ENCODE data around the gene TCTN2. TPM values are rescaled to one million over a fixed set of nuclear protein-coding genes. Genes with fewer than 3 reads are reported as not detected.

The TCTN2 gene
- total RNA-seq, 4 donors from 2014 or later, result 5.4 to 10.0 (median 8.0) TPM

DNA sequence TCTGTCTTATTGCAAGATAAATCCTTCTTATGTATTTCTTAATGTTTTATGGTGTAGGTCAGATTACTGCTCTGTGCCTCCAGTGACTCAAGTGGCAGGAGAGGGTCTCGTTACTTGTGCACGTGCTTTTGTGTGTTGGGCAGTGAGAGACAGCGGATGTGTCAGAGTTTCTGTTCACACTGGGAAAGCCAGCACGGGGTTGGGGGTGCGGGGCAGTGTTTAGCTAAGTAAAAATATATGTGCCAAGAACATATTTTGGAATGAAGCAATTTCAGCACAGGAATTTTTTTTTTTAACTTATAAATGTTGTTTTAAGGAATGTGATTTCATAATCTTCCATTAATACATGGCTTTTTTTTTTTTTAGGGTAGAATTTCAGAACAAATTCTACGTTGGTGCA, 86.6 kb downstream of the TCTN2 start:
- H3K27ac ChIP-seq (replicated peaks in 1 of 4), result no peak overlapping the region
- intact Hi-C loops (cut with DNase I), result no loop called here
- H3K9me3 ChIP-seq, result no peaks in the 10 kb centered on the region
- H3K36me3 ChIP-seq, result peaks cover 27 to 69% (median 49%) of the 10 kb centered on the region in 4 donors
- peaks cover 0 to 19% (median 11%) of the 10 kb centered on the region in 4 donors for H3K27me3 ChIP-seq
- H3K4me3 ChIP-seq, result no peak overlapping the region
- peaks cover 4 to 13% (median 10%) of the 10 kb centered on the region in 4 donors for H3K4me1 ChIP-seq
- WGBS, result 85% methylated on average over 6 of the region's 6 CpGs
- DNase-seq (ENCODE audit: extremely low spot score), result no peak
- TF ChIP-seq POLR2A (IDR thresholded peaks at IDR 0.05; ENCODE audit: low read depth) (no peak), POLR2AphosphoS5 (IDR thresholded peaks at IDR 0.05) (no peak), EP300 (IDR thresholded peaks at IDR 0.05) (no peak)
- TF ChIP-seq, protein P1, sequence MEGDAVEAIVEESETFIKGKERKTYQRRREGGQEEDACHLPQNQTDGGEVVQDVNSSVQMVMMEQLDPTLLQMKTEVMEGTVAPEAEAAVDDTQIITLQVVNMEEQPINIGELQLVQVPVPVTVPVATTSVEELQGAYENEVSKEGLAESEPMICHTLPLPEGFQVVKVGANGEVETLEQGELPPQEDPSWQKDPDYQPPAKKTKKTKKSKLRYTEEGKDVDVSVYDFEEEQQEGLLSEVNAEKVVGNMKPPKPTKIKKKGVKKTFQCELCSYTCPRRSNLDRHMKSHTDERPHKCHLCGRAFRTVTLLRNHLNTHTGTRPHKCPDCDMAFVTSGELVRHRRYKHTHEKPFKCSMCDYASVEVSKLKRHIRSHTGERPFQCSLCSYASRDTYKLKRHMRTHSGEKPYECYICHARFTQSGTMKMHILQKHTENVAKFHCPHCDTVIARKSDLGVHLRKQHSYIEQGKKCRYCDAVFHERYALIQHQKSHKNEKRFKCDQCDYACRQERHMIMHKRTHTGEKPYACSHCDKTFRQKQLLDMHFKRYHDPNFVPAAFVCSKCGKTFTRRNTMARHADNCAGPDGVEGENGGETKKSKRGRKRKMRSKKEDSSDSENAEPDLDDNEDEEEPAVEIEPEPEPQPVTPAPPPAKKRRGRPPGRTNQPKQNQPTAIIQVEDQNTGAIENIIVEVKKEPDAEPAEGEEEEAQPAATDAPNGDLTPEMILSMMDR (IDR thresholded peaks at IDR 0.05), result no peak

Other genes starting within 250 kb of the TCTN2 start
- 1 to 10 TPM; 5.4 to 7.6 (median 5.8) TPM for gene RILPL2, start 234.4 kb upstream of the TCTN2 start, total RNA-seq
- 10 to 100 TPM; 11.6 to 27.4 (median 17.0) TPM for gene SNRNP35, start 213.0 kb upstream of the TCTN2 start, total RNA-seq
- gene RILPL1, start 137.4 kb upstream of the TCTN2 start, total RNA-seq, result 10 to 100 TPM; 19.9 to 54.4 (median 38.4) TPM
- gene TMED2, start 86.6 kb upstream of the TCTN2 start, total RNA-seq, result 100 to 1,000 TPM in 3 of 4 donors, 10 to 100 TPM in 1; 99.5 to 140 (median 123) TPM
- 10 to 100 TPM; 12.1 to 16.1 (median 12.6) TPM for gene DDX55, start 69.0 kb upstream of the TCTN2 start, total RNA-seq
- gene EIF2B1, start 37.4 kb upstream of the TCTN2 start, total RNA-seq, result 100 to 1,000 TPM in 1 of 4 donors, 10 to 100 TPM in 3; 73.7 to 117 (median 94.6) TPM
- gene GTF2H3, start 37.3 kb upstream of the TCTN2 start, total RNA-seq, result 10 to 100 TPM in 3 of 4 donors, 1 to 10 TPM in 1; 9.9 to 24.3 (median 18.7) TPM
- gene ATP6V0A2, start 41.2 kb downstream of the TCTN2 start, total RNA-seq, result 10 to 100 TPM; 17.0 to 27.8 (median 18.6) TPM
- 1 to 10 TPM in 1 of 4 donors, under 1 TPM in 1, not detected in 2; 0.06 to 1.3 TPM for gene DNAH10, start 91.2 kb downstream of the TCTN2 start, total RNA-seq